Activated T-cell treated with anti-CD3 and anti-CD28 coated beads for 48 hours (primary cell): ENCODE data around the gene YY2.

Experiments used
- DNase-seq: peaks from one replicate; pipeline ENCODE4 v3.0.0-alpha.2; 2020; ENCODE audit warnings: low read depth

Gene YY2

DNA sequence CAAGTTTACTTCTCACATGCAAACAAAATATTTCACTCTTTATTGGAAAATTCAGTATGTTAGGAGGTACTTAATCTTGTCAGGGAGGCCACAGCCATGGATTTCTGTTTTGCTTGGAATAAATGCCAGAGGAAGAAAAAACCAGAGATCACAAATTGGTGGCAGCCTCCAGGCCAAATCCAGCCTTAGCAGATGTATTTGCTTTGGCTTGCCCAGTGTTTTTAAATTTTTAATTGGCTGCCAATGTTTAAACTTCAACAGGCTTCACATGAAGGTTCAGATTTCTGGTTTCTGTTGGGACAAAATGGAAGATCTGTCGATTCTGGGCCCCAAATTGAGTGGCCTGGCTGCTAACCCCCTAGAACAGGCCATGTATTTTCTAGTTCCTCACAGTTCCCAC is 19.2 kb downstream of the YY2 start:
- DNase-seq, result no peak

DNA sequence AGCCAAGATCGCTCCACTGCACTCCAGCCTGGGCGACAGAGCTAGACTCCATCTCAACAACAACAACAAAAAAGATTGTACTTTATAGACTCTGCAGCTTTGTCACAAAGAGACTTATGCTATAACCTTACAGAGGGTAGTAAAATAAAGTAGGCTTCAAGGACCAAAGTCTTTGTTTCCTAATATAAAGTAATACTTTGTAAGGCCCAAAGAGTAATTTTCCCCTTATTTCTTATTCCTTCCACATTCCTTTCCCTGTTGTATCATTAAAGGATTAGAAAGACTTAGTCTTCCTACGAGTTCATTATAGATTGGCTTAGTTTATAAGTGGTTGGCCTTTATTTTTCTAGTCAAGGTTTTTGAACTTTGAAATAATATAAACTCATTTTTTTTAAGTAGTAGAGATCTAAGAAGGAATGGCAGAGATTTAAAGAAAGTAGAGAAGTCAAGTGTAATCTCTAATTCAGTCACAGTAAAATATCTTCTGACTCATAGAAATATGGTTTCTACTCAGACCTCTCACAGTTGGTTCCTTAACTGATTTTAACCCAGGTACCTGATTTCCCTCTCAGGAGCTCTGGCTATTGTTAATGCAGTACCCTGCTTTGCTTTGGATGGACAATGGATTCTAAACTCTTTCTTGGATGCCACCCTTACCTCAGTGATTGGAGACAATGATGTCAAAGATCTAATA is 26.2 kb downstream of the YY2 start:
- no peak for DNase-seq

- no peak for DNase-seq
These were observed 27.5 kb downstream of the YY2 start for GRCh38 chrX:21883258-21883657.

DNA sequence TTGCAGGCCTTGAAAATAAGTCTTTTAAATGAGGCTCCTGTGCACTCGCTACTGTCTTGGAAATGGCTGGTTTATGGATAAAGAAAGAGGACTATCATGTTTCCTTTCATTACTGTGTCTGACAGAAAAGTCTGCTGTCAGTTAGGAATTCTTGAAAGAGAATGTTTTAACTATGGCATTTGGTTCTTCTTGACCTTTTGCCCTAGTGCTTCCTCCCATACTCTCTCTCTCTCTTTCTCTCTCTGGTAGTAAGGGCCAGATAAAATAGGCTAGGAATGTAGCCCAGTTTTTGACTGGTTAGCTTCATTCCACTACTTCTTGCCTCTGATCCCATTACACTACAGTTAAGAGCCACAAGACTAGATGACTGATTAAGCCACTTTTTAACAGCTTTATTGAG is 29.8 kb downstream of the YY2 start:
- DNase-seq, result no peak

DNA sequence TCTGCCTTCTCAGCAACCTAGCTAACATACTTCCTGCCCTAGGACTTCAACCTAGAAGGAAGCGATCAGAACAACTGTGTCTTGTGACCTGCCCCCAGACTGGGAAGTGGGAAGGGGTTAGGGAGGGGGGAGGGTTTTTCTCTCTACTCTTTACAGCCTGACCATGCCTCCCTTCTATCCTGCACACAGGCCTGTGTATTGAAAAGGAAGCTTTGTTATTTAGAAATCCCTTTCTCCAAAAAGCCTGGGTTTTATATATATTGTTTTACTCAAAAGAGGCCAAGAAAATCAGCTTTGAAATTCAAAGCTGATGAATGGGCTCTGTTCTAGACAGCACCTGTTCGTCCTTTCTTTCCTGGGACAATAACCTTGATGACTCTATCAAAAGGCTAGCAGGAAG is 49.5 kb downstream of the YY2 start:
- DNase-seq, result no peak

DNA sequence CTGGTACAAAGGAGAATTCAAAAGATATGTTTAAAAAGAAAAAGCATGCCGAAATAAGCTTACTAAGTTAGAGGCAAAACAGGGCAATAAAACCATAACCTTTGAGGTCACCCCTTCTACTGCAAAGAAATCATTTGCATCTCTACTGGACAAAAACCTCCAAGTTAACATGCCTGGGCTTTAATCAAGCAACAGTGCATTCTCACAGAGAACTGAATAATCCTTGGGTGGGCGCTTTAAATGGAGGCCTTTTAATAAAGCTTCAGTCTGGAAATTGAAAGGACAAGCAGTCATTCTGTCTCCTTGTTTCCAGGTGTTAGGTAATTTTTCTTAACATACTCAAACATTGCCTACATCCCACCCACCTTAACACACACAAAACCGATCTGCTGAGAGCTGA is 50.2 kb downstream of the YY2 start:
- DNase-seq, result no peak

- DNase-seq, result no peak
These were observed 51.5 kb downstream of the YY2 start for GRCh38 chrX:21907260-21907659.
